Amygdala (tissue), 56 donors: ENCODE results near the gene CAMTA1.

ENCODE experiments used
- DNase-seq, 56 donors: peaks; one replicate each; lab custom pipeline; 2025; lab: John Stamatoyannopoulos, UW

The CAMTA1 gene

DNA sequence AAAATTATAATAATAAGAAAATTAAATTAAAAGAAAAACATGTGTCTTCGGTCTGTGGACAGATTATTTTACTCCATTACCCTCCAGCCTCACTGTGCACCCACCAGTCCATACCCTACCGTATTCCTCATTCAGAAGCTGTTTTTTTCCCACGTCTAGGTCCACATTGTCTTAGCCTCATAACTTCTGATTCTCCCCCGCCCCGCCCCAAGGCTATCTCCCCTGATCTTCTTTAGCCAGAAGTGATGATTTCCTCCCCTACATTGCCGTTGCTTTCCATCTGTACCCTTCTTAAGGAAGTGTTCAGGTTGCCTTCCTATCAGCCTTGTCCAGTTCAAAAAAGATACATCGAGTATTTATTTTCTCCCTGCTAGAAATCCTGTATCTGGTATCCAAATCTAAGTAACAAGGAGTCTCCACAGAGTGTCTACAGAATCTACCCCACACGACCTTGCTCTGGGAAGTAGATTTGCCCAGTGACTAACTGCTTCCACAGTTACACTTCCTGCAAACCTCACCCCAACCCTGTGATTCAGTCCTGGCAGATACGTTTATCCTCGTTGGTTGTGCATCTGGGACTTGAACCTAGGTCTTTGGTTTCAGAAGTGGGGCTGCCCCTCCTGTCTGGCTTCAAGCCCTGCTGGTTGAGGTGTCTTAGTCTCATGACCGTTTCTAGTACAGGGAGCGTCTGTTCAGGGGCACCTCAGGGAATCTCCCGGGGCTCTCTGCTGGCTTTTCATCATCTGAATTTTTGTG, 470.2 kb downstream of the CAMTA1 start:
- DNase-seq, result no peak

DNA sequence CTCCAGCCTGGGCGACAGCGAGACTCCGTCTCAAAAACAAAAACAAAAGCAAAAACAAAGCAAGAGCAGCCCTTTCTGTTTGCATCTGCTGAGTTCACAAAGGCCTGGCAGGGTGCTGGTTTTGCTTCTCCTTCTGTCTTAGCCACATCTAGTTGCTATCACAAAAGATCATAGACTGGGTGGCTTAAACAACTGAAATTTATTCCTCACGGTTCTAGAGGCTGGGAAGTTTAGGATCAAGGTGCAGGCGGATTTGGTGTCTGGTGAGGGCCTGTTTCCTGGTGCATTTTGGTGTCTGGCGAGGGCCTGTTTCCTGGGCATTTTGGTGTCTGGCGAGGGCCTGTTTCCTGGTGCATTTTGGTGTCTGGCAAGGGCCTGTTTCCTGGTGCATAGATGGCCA, 471.3 kb downstream of the CAMTA1 start:
- no peak for DNase-seq

DNA sequence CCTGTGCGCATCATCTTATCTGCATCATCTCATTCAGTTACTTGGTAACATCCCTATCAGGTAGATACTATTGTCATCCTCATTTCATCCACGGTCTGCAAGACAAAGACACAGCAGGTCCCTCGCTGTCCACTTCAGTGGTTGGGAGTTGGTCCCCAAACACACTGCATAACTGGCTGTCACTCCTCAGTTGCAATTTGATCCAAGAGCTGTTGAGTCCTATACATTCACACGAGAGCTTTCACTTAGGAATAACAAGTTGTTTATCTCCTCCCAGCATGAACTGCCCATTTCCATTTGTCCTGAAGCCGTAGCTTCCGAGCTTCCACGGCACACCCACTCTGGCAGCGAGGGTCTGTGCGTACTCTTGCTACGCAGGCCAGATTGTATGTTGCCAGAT, 472.0 kb downstream of the CAMTA1 start:
- no peak for DNase-seq

DNA sequence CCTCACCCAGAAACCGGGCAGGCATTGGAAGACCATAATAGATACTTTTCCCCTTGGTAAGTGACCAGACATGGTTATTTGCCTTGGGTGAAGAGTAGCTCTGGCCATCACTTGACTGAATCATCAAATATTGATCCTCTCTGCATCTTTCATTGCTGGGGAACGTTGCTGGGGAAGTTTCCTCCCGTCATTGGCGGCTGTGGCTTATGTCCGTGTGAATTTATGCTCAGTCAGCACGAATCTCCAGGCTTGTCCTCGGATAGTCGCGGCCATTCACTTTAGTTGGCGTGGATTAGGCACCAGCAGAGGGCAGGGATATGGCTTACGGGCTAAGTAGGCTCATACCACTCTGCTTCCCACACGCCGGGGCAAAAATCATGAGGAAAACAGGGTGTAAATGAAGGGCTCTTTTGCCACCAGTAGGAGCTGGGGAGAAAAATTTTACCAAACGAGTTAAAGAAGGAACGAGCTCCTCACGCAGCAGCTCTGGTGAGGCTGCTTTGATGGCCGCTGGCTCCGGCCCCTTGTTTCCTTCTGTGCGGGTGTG, 473.4 kb downstream of the CAMTA1 start:
- no peak for DNase-seq

DNA sequence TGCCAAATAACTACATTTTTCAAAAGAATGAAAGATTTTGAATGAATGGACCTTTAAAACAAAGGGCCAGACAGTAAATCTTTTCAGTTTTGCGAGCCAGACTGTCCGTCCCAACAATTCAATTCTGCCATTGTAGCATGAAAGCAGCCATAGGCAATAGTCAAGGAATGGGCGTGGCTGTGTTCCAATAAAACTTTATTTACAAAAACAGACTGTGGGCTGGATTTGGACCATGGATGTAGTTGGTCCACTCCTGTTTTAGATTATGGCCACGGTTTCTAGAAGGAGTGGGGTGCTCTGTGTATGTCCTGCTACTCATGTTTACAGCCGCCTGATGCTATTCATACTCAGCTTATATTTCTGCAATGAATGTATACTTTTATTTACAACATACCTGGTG, 474.7 kb downstream of the CAMTA1 start:
- DNase-seq, result no peak

DNA sequence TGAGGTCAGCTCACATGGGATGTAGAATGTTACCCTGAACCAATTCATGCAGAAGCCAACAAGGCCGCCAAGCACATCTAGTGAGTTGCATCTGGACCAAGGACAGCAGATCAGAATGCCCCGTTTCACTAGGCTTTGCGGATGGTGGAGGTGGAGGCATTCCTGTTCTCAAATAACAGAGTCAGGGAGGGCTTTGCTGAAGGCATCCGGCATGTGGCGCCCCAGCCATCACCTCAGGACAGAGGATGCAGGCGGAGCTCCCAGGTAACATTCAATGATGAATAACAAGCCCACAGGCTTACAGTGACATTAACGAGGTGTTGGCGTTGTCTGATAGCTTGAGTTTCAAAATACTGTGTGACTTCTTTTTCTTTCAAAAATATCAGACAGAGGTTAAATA, 476.2 kb downstream of the CAMTA1 start:
- no peak for DNase-seq

DNA sequence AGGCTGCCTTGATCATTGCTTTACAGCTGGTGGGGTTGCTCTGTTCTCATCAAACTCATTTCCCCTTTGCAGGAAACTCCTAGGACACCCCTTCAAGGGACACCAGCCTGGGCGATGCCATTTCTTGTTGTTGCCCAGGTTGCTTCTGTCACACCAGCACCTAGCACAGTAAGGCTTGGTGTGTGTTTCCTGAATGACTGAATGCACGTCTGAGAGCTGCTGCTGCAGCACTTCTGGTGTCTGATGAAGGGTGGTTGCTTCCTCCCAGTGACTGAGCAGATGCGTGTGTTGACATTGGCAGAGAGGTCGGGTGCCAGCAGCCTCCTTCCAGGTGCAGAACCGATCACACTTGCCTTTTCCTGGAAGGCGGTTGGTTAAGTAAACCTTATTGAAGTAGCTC, 477.4 kb downstream of the CAMTA1 start:
- DNase-seq, result no peak

DNA sequence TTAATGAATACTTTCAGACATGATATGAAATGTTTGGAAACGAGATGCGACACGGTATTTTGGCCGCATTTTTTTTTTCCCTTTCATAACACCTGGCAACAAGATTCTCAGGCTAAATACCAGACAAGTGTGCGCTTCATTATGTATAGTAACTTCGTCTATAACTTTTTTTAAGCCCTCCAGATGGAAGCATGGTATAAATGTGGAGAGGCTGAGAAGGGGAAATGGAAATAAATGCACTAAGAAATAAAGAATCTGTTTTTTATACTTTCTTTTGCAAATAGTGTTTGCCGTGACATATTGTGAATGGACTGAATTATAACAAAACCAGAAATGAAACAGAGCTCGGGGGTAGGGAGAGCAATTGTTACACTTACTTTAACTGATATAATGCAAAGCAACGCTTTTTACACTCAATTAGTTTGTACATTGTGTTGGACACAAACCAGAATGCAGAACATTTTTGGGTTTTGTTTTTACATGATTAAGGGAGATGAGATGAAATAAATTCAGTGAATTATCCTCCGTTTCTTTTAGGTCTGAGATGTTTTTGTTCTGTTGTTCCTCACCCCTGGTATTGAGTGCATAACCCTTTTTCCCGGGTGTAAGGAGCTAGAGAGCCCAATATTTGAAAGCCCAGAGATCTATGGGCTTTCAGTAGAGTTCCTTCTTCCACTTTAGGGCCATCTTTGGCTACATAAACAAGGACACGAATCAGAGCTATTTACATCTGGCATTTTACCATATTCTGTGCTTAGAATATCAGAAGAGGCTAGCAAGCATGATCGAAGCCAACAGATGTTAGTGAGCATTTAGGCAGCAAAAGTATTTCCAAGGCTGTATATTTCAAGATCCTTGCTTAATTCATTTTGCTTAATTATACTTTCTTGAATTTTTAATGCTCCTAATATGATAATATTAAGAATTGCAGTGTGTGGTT, 478.0 kb downstream of the CAMTA1 start:
- no peak for DNase-seq

DNA sequence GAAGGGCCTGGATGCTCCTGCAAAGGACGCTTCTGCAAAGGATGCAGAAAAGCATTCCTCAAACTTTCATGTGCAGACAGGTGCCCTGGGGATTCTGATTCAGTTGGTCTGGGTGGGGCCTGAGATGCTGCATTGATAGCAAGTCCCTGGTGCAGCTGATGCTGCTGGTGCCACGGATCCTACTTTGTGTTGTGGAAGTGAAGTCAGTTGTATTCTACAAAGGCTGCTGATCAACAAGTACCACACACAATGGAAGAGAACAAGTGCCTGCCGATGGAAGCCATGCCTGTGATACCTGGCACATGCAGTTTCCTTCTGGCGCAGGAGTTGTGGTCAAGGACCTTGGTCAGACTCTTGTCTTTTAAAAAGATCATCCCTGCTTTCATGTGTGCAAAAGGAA, 478.8 kb downstream of the CAMTA1 start:
- no peak for DNase-seq

DNA sequence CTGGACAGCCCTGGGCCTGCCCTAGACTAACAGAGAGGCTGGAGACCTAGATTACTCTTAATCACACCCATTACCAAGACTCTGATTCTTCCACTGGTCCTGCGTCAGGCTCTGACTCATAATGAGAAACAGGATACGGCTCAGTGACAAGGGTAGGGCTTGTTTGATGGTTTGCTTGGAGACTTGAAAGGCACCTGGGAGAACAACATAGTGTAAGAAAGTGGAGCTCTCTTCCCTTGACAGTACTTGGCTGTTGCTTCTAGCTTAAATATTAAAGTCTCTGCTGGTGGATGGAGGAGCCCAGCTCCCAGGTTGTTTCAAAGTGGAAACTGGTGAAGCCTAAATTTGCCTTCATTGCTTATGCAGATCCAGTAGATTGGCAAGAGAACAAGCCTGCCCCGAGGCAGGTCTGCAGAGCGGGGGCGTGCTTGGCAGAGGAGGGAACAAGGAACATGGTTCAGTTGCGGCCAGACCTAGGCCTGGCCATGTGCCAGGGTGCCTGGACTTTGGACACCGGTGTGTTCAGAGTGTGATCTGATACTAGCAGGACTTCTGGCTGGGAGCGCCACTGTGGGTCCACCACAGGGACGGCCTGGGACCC, 480.6 kb downstream of the CAMTA1 start:
- no peak for DNase-seq

DNA sequence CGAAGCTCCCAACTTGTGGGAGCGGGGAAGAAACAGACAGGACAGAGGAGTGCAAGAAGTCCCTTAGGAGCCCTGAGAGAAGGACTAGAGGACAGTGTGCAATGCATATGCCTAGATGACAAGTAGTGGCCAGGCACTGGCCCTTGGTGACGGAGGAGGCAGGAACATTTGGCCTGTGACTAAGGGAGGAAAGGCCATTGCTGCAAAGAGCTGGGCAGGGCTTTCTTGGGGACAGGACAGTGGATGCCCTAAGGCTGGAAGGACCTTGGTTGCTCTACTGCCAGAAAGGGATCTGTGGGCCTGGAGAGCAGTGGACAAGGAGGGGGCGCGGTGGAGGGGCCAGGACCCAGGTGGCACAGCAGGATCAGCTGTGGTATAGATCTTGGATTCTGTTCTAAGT, 481.3 kb downstream of the CAMTA1 start:
- DNase-seq, result no peak

DNA sequence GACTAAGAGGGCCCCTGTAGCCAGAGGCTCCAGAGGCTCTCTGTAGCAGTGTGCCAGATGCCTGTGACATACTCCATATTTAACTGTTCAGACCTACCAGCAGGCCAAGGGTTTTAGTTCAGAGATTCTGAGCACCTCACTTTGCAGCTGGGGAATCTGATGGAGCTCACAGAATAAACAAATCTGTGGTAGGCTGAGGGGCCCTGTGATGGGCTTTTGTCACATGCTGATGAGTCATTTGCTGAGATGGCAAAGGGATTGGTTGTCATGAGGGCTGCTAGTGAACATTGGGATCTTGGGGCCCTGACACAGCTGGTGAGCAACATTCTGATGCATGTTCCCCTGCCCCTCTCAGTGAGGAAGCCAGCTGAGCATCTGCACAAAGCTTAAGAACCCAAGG, 482.2 kb downstream of the CAMTA1 start:
- no peak for DNase-seq

DNA sequence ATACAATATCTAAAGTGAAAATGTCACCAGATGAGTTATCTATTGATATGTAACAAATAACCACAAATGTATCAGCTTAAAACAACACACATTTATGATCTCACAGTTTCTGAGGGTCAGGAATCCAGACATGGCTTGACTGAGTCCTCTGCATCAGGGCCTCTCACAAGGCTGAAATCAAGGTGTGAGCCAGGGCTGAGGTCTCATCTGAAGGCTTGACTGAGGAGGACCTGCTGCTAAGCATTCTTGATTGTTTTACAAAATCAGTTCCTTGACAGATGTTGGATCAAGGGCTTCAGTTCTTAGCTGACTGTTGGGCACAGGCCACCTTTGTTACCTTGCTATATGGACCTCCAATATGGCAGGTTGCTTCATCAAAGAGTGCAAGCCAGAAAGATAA, 483.7 kb downstream of the CAMTA1 start:
- no peak for DNase-seq

DNA sequence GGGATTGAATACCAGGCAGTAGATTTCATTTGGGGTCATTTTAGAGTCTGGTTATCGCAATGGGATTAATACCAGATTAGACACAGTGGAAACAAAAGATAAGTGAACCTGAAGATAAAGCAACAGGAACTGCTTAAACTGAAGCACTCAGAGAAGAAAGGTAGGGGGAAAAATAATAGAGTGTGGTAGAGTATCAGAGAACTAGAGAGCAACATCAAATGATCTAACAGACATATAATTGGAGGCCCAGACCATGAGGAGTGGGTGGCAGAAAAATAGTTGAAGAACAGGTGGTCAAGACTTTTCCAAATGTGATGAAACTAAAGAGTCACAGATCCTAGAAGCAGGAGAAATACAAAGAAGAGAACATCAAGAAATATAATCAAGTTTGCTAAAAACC, 484.3 kb downstream of the CAMTA1 start:
- no peak for DNase-seq

DNA sequence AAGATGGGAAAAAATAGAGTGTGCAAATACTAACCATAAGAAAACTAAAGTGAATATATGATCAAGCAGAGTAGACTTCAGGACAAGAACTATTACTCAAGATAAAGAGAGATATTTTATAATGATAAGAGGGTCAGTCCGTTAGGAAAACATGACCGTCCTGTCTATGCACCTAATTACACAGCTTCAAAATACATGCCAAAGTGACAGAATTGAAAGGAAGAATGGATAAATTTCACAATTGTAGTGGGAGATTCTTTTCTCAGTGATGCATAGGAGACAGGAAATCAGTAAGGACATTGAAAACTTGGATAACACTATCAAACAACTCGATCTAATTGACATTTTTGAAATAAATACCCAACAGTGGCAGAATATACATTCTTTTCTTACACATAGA, 489.0 kb downstream of the CAMTA1 start:
- no peak for DNase-seq

DNA sequence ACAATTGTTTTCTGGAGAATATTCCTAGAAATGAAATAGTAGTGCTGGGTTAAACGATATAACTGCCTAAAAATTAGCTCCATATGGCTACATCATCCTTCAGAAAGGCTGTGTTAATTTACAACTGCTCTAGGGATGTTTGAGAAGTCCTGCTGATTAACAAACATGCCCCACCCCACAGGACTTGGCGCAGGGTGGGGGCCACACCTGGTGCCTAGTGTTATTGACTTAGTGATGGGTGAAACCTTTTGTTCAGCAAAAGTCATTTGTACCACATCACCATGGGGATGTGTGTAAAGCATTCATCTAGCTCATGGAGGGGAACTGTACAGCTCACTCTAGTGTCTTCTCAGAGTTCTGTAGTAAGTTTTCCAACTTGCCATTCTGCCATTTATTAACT, 492.8 kb downstream of the CAMTA1 start:
- DNase-seq, result no peak

DNA sequence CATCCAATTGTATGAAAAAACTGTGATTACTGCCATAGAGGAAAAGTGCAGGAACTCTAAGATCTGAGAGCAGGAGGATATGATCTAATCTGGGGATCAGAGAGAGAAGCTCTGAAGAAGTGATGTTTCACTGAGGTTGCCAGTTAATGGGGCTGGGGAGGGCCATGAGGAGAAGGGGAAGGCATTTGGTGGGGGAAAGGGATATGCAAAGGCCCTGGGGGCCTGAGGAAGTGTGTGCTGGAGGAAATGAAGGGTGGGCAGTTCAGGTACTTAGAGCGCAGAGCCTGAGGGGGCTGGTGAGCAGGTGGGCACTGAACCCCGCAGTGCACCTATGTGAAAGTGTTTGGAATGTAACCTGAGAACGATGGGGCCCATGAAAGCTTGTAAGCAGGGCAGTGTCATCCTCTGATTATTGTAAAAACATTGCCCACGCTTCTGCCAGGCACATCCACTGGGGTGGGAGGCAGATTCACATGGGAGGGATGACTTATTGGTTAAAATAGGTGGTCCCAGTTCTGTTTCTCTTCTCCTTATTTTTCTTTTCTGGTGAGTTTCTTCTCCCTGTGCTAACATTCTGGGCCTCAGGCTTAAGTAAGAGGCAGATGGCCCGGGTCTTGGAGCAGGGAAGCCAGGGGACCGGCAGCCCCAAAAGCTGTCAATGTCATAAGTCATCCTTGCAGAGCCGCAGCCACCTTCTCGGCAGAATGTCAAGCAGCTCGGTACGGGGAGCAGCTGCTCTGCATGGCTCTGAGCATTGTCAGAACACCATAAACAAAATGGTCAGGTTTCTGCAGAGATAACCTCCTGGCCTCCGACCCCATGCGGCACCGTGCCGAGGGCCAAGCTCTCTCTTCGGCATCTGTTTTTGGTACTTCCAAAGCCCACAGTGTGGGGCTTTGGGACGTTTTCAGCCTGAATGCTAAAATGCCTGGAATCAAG, 493.8 kb downstream of the CAMTA1 start:
- no peak for DNase-seq

DNA sequence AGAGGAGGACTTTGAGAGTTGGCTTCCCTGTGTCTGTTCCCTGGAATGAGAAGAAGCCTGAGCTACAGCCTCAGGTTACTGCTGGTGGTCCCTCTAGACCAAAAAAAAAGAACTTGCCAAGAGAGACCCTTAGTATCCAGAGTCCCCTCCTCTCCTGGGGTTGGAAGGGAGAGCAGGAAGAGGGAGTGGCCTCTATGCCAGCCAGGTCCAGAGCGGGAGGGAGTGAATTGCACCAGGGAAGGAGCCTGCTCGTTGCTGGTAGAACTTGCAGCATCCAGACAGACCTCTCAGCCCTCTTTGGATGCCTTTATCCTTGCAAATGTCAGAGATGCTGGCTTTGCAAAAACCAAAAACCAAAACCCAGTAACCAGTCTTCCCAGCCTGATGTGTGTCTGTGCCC, 494.5 kb downstream of the CAMTA1 start:
- DNase-seq, result no peak

DNA sequence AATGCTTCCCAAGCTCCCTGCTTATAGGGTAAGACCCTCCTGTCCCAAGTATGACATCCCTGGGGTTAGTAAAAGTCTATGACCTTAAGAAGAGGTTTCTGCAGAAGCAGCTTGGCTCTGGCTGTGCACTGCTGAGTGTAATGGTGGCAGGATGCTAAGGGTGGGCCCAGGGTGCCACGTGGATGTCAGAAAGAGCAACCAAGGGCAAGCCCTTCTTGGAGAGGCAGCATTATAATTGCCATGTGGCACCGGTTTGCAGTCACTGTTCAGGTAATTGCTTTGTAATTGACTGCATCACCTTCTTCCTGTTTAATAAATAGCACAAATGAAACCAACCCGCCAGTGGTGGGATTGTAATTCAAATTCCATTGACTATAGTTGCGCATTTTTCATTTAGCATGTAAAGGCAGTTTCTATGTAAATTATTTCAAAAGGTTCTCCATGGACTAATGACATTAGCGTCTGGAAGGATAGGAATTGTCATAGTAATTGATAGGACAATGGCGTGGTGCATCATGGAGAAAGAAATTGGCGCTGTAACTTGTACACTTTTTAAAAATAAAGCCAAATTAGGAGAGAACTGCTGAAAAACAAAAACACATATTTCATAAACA, 495.2 kb downstream of the CAMTA1 start:
- no peak for DNase-seq

DNA sequence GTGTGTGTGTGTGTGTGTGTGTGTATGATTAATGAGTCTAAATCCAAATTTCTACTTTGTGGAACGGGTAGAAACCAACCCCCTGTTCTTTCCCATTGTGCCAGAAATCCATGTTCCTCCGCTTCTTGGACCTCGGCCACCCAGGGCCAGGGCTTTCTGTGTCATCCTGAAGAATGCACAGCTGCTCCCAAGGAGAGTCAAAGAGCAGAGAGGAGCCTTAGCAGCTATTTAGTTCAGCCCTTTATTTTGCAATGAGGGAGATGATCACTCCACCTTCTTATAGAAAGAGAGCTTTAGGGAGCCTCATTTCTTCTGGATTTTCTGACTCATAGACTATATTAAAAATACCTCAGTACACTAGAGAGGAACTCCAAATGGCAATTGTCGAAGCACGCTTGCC, 496.6 kb downstream of the CAMTA1 start:
- DNase-seq, result no peak
